ENCODE data around the gene GABARAPL2.

The GABARAPL2 gene

DNA sequence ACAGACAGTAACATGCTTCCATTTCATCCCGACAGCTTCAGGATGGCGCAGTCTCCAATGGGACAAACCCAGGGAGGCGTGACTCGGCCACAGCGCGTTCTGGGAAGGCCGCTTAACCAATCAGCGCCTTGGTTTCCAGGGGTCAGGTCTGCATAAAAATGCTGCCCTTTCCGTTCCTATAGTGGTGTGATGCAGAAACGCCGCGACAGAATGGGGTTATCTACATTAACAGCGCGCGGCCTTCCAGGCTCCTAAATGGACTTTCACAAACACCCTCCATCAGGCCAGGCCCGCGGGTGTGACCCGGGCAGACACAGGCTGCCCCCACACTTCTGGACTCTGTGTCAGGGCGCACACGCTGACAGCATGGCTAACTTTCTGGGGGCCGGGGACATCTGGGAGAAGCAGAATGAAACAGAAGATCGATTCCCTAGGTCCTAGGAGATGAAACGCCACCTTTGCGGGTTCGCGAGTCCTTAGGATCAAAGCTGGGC is 10.9 kb upstream of the GABARAPL2 start:
- peak; percentile 90 for DNase-seq (ENCODE audit: low read depth)

DNA sequence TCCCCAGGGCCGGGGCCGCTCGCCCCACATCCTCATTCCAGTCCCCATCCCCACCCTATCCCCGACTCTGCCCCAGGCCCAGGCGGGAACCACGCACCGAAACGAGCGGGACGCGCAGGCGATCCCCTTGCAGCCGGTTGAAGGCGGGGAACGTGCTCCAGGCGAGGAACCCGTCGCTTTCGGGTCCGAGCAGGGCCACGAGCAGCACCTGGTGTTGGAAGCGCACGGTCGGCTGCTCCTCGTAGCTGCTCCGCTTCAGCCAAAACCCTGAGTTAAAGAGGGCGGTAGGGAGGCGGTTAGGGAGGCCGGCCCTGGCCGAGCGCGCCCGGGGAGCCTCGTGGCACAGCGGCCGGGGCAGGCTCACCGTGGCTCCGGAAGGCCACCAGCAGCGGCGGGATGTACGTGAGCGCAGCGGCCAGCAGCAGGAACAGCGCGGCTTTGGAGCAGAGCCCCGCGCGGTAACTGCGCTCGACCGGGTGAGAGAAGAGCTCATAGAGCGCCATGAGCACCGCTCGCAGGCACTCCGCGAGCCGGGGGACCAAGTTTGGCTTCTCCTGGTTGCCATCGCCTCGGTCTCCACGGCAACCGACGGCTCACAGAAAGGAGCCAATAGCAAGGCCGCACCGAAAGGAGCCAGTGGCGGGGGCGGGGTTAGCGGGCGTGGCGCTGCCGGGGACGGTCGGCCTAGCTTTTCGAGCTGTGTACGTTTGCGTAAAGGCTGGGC is 10.3 kb upstream of the GABARAPL2 start, which contains the start of gene TMEM231:
Gene TMEM231, minus strand, starts transcription at position 546 of the 724 bp plus-strand sequence. Its CDS starts 43 bp downstream, at position 503.
- DNase-seq (ENCODE audit: low read depth) = peak; percentile 94

DNA sequence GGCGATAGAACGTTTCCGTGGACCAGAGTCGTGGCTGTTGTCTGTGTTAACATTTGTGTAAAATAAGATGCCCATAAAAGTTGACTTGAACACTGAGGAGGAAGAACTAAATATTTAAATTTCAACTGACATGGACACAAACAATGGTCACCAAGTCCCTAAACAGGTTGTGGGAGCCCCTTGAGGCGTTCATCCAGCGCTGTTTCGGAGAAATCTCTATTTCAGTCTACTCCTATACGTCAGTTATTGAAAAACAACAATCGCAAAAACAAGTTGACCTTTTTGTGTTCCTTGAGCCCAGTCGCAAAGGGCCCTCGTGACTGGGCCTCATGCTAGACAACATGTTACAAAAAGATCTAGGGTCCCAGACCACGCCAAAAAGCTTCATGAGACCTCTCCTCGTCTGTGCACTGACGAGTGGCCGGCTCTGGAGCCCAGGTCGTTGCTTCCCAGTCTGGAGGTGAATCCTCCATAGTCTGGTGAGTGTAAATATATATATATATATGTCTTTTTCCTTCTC is 9.7 kb upstream of the GABARAPL2 start:
- DNase-seq (ENCODE audit: low read depth) = no peak

DNA sequence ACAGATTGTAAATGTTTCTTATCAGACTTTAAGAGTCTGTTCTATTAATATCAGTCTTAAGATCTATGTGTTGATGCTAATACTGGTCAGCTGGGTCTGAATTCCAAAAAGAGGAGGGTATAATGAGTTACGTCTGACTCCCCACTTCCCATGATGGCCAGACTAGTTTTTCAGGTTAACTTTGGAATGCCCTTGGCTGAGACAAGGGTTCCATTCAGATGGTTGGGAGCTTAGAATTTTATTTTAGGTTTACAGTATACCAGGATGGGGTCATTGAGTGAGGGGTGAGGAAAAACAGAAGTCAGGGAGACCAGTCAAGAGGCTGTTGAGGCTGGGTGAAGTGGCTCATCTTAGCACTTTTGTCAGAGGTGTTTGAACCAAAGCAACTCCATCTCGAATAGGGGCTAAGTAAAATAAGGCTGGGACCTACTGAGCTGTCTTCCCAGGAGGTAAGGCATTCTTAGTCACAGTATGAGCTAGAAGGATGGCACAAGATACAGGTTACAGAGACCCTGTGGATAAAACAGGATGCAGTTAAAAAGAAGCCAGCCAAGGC is 7.3 kb upstream of the GABARAPL2 start:
- no peak for DNase-seq (ENCODE audit: low read depth)

- peak; percentile 78 for DNase-seq (ENCODE audit: low read depth)
Measured at GRCh38 chr16:75559564-75560372, 6.4 kb upstream of the GABARAPL2 start.

- no peak for DNase-seq (ENCODE audit: low read depth)
Measured at GRCh38 chr16:75565640-75566039, 539 bp upstream of the GABARAPL2 start.

GRCh38 chr16:75566758-75567255 is 628 bp downstream of the GABARAPL2 start:
- no peak for DNase-seq (ENCODE audit: low read depth)

DNA sequence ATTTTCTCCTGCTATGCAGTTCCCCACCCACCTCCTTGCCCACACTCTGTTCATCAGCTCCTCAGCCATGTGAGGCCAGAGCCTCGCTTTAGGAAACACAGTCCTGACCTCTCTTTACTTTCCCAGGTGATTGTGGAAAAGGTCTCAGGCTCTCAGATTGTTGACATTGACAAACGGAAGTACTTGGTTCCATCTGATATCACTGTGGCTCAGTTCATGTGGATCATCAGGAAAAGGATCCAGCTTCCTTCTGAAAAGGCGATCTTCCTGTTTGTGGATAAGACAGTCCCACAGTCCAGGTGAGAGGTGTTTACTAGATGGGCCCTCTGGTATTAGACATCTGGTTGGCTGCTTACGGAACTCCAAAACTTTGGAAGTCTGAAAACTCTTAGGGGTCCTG is 1.7 kb downstream of the GABARAPL2 start:
- DNase-seq (ENCODE audit: low read depth) = no peak

GRCh38 chr16:75570396-75571065 is 4.4 kb downstream of the GABARAPL2 start:
- DNase-seq (ENCODE audit: low read depth) = no peak

DNA sequence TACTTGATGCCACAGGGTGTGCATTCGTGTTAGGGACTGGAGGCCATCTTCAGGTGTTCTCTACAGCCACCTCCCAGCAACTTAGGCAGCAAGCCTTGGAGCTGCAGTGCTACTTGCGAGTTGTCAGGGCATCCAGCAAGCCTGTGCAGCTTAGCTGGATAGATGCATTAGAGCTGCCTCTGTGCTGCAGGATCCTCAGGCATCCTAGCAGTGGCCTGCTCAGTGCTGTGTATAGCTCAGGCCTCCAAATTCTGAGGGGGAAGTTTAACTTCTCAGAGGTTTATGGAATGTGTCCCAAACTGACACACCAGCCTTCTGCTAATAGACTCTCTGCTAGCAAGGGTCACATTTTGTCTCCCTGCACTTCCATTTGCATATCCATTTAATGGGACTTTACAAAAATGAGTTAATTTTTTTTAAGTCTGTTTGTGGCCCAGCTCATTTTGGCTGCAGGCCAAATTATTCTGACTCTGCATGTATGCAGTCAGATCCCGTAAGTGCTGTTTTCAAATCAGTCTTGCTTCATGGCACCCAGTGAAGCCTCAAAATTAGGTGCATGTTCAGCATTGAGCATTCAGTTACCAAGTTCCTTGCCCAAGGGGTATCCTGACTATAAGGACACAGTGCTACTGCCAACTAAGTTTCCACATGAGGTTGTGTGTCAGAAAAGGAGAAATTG is 6.8 kb downstream of the GABARAPL2 start:
- DNase-seq (ENCODE audit: low read depth) = no peak

DNA sequence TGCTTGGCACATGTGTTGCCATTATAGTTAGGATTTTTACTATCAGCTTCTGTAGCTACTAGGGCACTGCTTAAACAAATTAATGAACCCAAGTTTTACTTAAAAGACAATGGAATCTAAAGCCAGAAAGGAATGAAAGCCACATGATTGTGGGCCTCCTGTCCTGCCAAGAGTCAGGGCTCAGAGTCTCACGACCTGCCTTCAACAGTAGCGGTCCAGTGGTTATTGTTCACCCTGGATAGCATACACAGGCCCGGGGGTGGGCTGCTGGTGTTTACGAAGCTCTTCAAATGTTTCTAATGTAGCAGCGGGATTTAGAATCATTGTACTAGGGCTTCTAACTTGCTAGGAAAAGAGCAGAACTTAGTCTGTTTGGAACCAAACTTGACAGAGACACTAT is 7.8 kb downstream of the GABARAPL2 start:
- DNase-seq (ENCODE audit: low read depth) = no peak

GRCh38 chr16:75575958-75576357 is 9.8 kb downstream of the GABARAPL2 start:
- no peak for DNase-seq (ENCODE audit: low read depth)

DNA sequence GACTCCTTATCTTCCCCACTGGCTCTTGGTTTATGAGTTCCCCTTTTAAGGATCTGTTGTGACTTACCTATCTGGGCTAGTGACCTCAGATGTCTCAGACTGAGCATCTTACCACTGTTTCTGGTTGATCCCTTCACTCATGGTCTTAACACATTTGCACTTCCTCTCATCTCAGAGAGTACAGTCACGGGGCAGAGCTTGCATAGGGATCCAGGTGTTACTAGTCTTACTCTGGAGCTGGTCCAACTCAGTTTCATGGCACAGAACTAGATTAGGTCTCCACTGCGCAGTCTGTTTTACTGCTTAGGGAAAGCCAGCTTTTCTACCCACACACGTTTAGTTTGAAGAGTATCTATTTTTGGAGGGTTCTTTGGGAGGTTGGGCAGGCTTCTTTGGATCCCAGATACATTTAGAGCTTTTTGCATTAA is 10.2 kb downstream of the GABARAPL2 start:
- DNase-seq (ENCODE audit: low read depth) = no peak

GRCh38 chr16:75578212-75578611 is 12.0 kb downstream of the GABARAPL2 start:
- DNase-seq (ENCODE audit: low read depth) = no peak

DNA sequence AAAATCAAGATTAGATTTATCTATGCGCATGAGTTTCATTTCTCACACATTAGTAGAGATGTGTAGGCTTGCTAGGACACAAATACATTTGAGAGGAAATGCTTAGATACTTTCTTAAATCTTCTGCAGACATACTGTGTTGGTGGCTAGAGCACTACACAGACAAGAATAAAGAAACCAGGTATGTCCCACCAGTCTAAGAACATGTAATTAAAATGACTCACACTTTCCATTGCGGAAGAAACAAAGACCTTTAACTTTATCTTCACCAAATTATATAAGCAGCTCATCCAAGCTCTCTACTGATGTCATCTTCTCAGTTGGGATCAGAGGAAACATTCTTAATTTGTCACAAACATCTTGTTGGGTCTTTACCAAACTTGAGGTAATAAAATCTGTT is 12.5 kb downstream of the GABARAPL2 start:
- no peak for DNase-seq (ENCODE audit: low read depth)

DNA sequence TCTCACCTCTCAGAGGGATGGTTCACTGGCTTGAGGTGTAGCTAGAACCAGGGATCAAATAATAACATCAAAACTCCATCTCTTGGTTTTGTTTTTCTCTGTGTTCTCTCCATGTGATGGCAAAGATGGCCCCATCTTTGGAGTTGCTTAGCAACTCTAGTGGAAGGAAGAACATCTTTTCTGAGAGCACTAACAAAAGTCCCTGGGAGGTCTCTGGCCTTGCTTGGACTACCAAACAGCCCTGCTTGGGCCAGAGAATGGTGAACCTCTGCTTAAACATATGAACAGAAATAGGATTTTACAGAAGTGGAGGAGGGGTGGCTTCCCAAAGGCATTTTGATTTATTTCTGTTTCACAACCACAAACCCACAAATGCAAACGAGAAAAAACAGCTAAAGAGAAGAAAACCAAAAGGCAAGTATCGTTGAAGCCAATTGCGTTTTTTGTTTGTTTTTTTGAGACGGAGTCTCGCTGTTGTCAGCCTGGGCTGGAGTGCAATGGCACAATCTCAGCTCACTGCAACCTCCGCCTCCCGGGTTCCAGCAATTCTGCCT is 13.2 kb downstream of the GABARAPL2 start:
- no peak for DNase-seq (ENCODE audit: low read depth)

GRCh38 chr16:75584108-75584507 is 17.9 kb downstream of the GABARAPL2 start:
- DNase-seq (ENCODE audit: low read depth) = no peak

DNA sequence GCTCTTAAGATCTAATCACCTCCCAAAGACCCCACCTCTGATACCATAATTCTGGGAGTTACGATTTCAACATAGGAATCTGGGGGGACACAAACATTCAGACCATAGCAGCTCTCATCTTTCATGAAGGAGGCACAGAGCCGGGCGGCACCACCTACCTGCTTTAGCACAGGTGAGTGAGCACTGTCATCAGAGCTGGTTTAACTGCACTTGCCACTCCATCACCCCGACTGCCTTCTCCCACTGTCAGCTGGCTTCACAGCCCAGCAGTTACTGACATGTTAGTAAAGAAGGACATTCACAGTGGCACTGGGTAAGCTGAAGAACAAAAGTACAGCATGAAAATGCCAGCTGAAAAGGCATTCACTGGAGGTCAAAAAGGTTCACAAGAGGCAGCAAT is 22.5 kb downstream of the GABARAPL2 start:
- no peak for DNase-seq (ENCODE audit: low read depth)

DNA sequence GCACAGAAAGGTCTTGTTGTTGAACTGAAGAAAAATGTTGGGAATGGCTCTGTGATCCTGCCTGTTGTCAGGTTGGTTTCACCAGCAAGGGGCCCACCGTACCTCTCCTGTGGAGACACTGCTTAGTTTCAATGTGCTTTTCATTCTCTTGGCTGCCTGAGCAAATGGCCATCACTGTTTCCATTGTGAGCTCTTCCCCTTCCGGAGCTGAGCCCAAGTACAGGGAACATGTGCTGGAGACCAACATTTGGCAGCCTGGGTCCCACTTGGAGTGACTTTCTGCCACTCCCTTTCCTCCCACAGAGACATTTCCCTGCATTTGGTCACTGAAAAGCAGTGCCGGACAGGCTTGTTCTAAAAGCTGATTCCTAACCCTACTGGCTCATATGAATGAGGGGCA is 23.1 kb downstream of the GABARAPL2 start:
- no peak for DNase-seq (ENCODE audit: low read depth)

GRCh38 chr16:75590920-75591843 is 25.0 kb downstream of the GABARAPL2 start:
- peak; percentile 53 for DNase-seq (ENCODE audit: low read depth)

All from fibroblast of gingiva (primary cell).